ENCODE results near the gene TMCC1. TPM values are rescaled to one million over a fixed set of nuclear protein-coding genes. Genes with fewer than 3 reads are reported as not detected.
A peak's percentile ranks its signal among the peaks of the same experiment; 100 is the strongest.

Gene TMCC1
- polyA plus RNA-seq, 1 of the 3 experiments (the other 2 are of a cell fraction): 7.2 TPM

- TF ChIP-seq REST (IDR thresholded peaks at IDR 0.05; ENCODE audit: low read depth, low read length) (no peak), FOXM1 (IDR thresholded peaks at IDR 0.05; ENCODE audit: low read depth) (no peak)
Measured at GRCh38 chr3:129626744-129627349, 266.7 kb downstream of the TMCC1 start (continued).

GRCh38 chr3:129625072-129625874, 268.2 kb downstream of the TMCC1 start:
- Histone ChIP-seq H3K79me2 (ENCODE audit: insufficient read depth) (no peaks in the 10 kb centered on the region), H3F3A (replicated peaks; ENCODE audit: insufficient read depth) (no peaks in the 10 kb centered on the region), H3K36me3 (replicated peaks in 1 of 2; ENCODE audit: control insufficient read depth in 1 of 2, insufficient read depth in 2 of 2, low read length in 1 of 2) (no peaks in the 10 kb centered on the region), H3K27ac (ENCODE audit: low read depth in 2 of 2, low read length in 1 of 2) (no peak overlapping the region), H2AFZ (ENCODE audit: low read depth) (no peak overlapping the region), H3K9me3 (no peaks in the 10 kb centered on the region), H3K4me1 (ENCODE audit: control insufficient read depth in 1 of 2, insufficient read depth in 2 of 2, low read depth in 1 of 2, low read length in 1 of 2) (no peaks in the 10 kb centered on the region; a peak in 1 of 4 replicates), H3K9me2 (no peaks in the 10 kb centered on the region), H3K4me3 (ENCODE audit: low read depth in 2 of 2, low read length in 1 of 2) (no peak overlapping the region), H3K27me3 (ENCODE audit: insufficient read depth) (no peaks in the 10 kb centered on the region), H3K9ac (no peak overlapping the region), H4K20me1 (ENCODE audit: insufficient read depth) (no peaks in the 10 kb centered on the region), H3K4me2 (no peak overlapping the region)
- peak; percentile 47 for DNase-seq
- TF ChIP-seq USF2 (IDR thresholded peaks at IDR 0.05; ENCODE audit: borderline replicate concordance, low read depth, low read length) (no peak), ELF1 (IDR thresholded peaks at IDR 0.05) (no peak)
- POLR2A ChIA-PET: no interaction called here
- CTCF ChIA-PET: no interaction called here
- WGBS (ENCODE audit: low lambda C conversion rate): 91% methylated on average over 11 of the region's 12 CpGs

- H3K4me2 ChIP-seq: no peak overlapping the region
- no peaks in the 10 kb centered on the region for H3K36me3 ChIP-seq (replicated peaks in 1 of 2; ENCODE audit: control insufficient read depth in 1 of 2, insufficient read depth in 2 of 2, low read length in 1 of 2)
- no peaks in the 10 kb centered on the region for H3K9me2 ChIP-seq
- TF ChIP-seq MAX (IDR thresholded peaks at IDR 0.05; ENCODE audit: low read depth) (no peak), RFX5 (IDR thresholded peaks at IDR 0.05; ENCODE audit: low read length) (no peak), NFIC (IDR thresholded peaks at IDR 0.05; ENCODE audit: borderline replicate concordance) (no peak), JUND (IDR thresholded peaks at IDR 0.05) (no peak), ZBTB33 (IDR thresholded peaks at IDR 0.05; ENCODE audit: borderline replicate concordance, low read depth) (no peak), RAD21 (IDR thresholded peaks at IDR 0.05; ENCODE audit: low read length) (no peak), TAF1 (IDR thresholded peaks at IDR 0.05; ENCODE audit: borderline replicate concordance, low read depth, low read length) (no peak), MEF2A (IDR thresholded peaks at IDR 0.05; ENCODE audit: borderline replicate concordance, low read depth) (no peak), TCF12 (IDR thresholded peaks at IDR 0.05) (no peak), CHD2 (IDR thresholded peaks at IDR 0.05; ENCODE audit: low read length, partially characterized antibody) (no peak)
- WGBS (ENCODE audit: low lambda C conversion rate): 86% methylated on average over 7 of the region's 11 CpGs
- no peaks in the 10 kb centered on the region for H3K9me3 ChIP-seq
- H3K4me1 ChIP-seq (ENCODE audit: control insufficient read depth in 1 of 2, insufficient read depth in 2 of 2, low read depth in 1 of 2, low read length in 1 of 2): no peaks in the 10 kb centered on the region; a peak in 1 of 4 replicates
- ChIA-PET POLR2A (no interaction called here), CTCF (no interaction called here)
- no peaks in the 10 kb centered on the region for H3F3A ChIP-seq (replicated peaks; ENCODE audit: insufficient read depth)
- H2AFZ ChIP-seq (ENCODE audit: low read depth): no peak overlapping the region
- no peak overlapping the region for H3K9ac ChIP-seq
- H3K79me2 ChIP-seq (ENCODE audit: insufficient read depth): no peaks in the 10 kb centered on the region
- H3K4me3 ChIP-seq (ENCODE audit: low read depth in 2 of 2, low read length in 1 of 2): no peak overlapping the region
- H4K20me1 ChIP-seq (ENCODE audit: insufficient read depth): no peaks in the 10 kb centered on the region
- no peaks in the 10 kb centered on the region for H3K27me3 ChIP-seq (ENCODE audit: insufficient read depth)
- H3K27ac ChIP-seq (ENCODE audit: low read depth in 2 of 2, low read length in 1 of 2): no peak overlapping the region
- DNase-seq: no peak
Measured at GRCh38 chr3:129624347-129625071, 269.0 kb downstream of the TMCC1 start.
